GM19035 (cell line): Measurements from ENCODE around the gene WFDC1.
"Not testable (repeated sequence)": the region's sequence is repeated elsewhere in the genome, so short reads cannot be mapped to it uniquely, and the experiment has no call there.

Experiments
- ATAC-seq: cut with Tn5 transposase; IDR thresholded peaks from one replicate; pipeline ENCODE4 v1.9.1; 2021; ENCODE audit not compliant: unreplicated experiment

Gene WFDC1

GRCh38 chr16:84324434-84325262 is 30.0 kb downstream of the WFDC1 start:
- ATAC-seq = no peak

- ATAC-seq = no peak
Measured at GRCh38 chr16:84326545-84326944, 31.9 kb downstream of the WFDC1 start.

- no peak for ATAC-seq
Measured at GRCh38 chr16:84327926-84328505, 33.3 kb downstream of the WFDC1 start.

GRCh38 chr16:84329016-84329415 is 34.3 kb downstream of the WFDC1 start:
- no peak for ATAC-seq

- ATAC-seq = no peak
Measured at GRCh38 chr16:84329843-84330684, 35.4 kb downstream of the WFDC1 start.

- ATAC-seq = no peak
Measured at GRCh38 chr16:84330685-84331050, 36.0 kb downstream of the WFDC1 start.

GRCh38 chr16:84331998-84332780 is 37.5 kb downstream of the WFDC1 start:
- no peak for ATAC-seq

GRCh38 chr16:84332975-84333684 is 38.5 kb downstream of the WFDC1 start:
- no peak for ATAC-seq

GRCh38 chr16:84334058-84334457 is 39.4 kb downstream of the WFDC1 start:
- no peak for ATAC-seq

GRCh38 chr16:84334482-84334881 is 39.8 kb downstream of the WFDC1 start:
- no peak for ATAC-seq

GRCh38 chr16:84337236-84337635 is 42.6 kb downstream of the WFDC1 start:
- ATAC-seq = not testable (repeated sequence)

GRCh38 chr16:84339311-84339710 is 44.6 kb downstream of the WFDC1 start:
- no peak for ATAC-seq

- ATAC-seq = no peak
Measured at GRCh38 chr16:84339766-84340165, 45.1 kb downstream of the WFDC1 start.

GRCh38 chr16:84340325-84341040 is 45.8 kb downstream of the WFDC1 start:
- ATAC-seq = no peak

- no peak for ATAC-seq
Measured at GRCh38 chr16:84341528-84342295, 47.0 kb downstream of the WFDC1 start.

GRCh38 chr16:84343800-84344199 is 49.1 kb downstream of the WFDC1 start:
- not testable (repeated sequence) for ATAC-seq

GRCh38 chr16:84344781-84345180 is 50.1 kb downstream of the WFDC1 start:
- no peak for ATAC-seq

- ATAC-seq = no peak
Measured at GRCh38 chr16:84347161-84347560, 52.5 kb downstream of the WFDC1 start.

GRCh38 chr16:84348386-84348888 is 53.8 kb downstream of the WFDC1 start:
- no peak for ATAC-seq
